Mesothelial cell of epicardium (in vitro differentiated cells): ENCODE results near the gene RCL1. TPM values are rescaled to one million over a fixed set of nuclear protein-coding genes. Genes with fewer than 3 reads are reported as not detected.
"Not testable (repeated sequence)": the region's sequence is repeated elsewhere in the genome, so short reads cannot be mapped to it uniquely, and the experiment has no call there.

Experiments
- DNase-seq, 2 experiments: peaks; one replicate each; pipeline ENCODE4 v3.0.0; 2021; ENCODE audit warnings: low spot score in 2 of 2; ENCODE audit not compliant: unreplicated experiment in 2 of 2
- H3K27ac Mint-ChIP-seq: 2 replicates; pipeline ENCODE4 v1.8.0; 2021; ENCODE audit warnings: mixed read lengths
- H3K27me3 Mint-ChIP-seq: 2 replicates; pipeline ENCODE4 v1.8.0; 2021; ENCODE audit warnings: low read depth, mixed read lengths
- H3K36me3 Mint-ChIP-seq: 2 replicates; pipeline ENCODE4 v1.8.0; 2021; ENCODE audit warnings: mixed read lengths
- H3K4me1 Mint-ChIP-seq: 2 replicates; pipeline ENCODE4 v1.8.0; 2021; ENCODE audit warnings: mixed read lengths
- H3K4me3 Mint-ChIP-seq: 2 replicates; pipeline ENCODE4 v1.8.0; 2021; ENCODE audit warnings: mild to moderate bottlenecking, moderate library complexity, mixed read lengths
- H3K9me3 Mint-ChIP-seq: 2 replicates; pipeline ENCODE4 v1.8.0; 2021; ENCODE audit warnings: mixed read lengths
- CTCF ChIP-seq: fragments of 200-600 bp; sonication (generic); IDR thresholded peaks from one replicate; pipeline ENCODE4 v1.5.0; 2021; ENCODE audit warnings: antibody characterized with exemption; ENCODE audit not compliant: unreplicated experiment
- total RNA-seq: library from RNA; stranded (reverse); gene quantifications from 3 replicates; pipeline ENCODE4 v1.2.1, GENCODE V29; 2021

The RCL1 gene
- total RNA-seq, 1 donor from 2014 or later: 21.2 TPM

- Mint-ChIP-seq H3K9me3 (peaks cover 14% of the 10 kb centered on the region), H3K27me3 (no peaks in the 10 kb centered on the region)
Measured at GRCh38 chr9:4890929-4891328, 98.2 kb downstream of the RCL1 start.

DNA sequence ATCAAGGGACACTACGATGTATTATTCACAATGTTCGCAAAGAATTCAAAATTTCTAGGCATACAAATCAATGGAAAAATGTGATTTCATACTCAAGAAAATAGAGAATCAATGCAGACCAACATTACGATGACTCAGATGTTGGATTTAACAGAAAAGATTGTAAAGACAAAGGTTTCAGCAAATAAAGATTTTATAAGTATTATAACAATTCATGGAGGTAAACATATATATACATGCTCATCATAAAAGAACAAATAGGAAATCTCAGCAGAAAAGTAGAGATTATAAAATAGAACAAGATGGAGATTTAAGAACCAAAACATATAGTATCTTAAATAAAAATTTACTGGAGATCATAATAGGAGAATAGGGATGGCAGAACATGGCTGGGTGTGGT is 98.9 kb downstream of the RCL1 start:
- no peak for TF ChIP-seq CTCF
- no peaks in the 10 kb centered on the region for H3K4me1 Mint-ChIP-seq

More at GRCh38 chr9:4890929-4891328, 98.2 kb downstream of the RCL1 start:
- DNase-seq: no peak
- Mint-ChIP-seq H3K36me3 (peaks cover 1% of the 10 kb centered on the region), H3K4me3 (no peak overlapping the region), H3K27ac (no peak overlapping the region), H3K4me1 (no peaks in the 10 kb centered on the region)
- TF ChIP-seq CTCF: no peak

GRCh38 chr9:4892501-4893194 is 99.9 kb downstream of the RCL1 start:
- Mint-ChIP-seq H3K36me3 (no peaks in the 10 kb centered on the region), H3K9me3 (peaks cover 19% of the 10 kb centered on the region), H3K27ac (no peak overlapping the region), H3K4me3 (no peak overlapping the region), H3K4me1 (no peaks in the 10 kb centered on the region), H3K27me3 (no peaks in the 10 kb centered on the region)
- no peak for DNase-seq
- TF ChIP-seq CTCF: no peak

More for the DNA sequence above, 98.9 kb downstream of the RCL1 start:
- Mint-ChIP-seq H3K4me3 (no peak overlapping the region), H3K27ac (no peak overlapping the region), H3K9me3 (peaks cover 15% of the 10 kb centered on the region), H3K36me3 (no peaks in the 10 kb centered on the region), H3K27me3 (no peaks in the 10 kb centered on the region)
- DNase-seq: no peak

GRCh38 chr9:4894076-4894475 is 101.3 kb downstream of the RCL1 start:
- no peak for DNase-seq
- Mint-ChIP-seq H3K9me3 (peaks cover 24% of the 10 kb centered on the region), H3K36me3 (no peaks in the 10 kb centered on the region), H3K4me3 (no peak overlapping the region), H3K27me3 (no peaks in the 10 kb centered on the region), H3K4me1 (no peaks in the 10 kb centered on the region), H3K27ac (no peak overlapping the region)
- TF ChIP-seq CTCF: no peak

- not testable (repeated sequence) for H3K27me3 Mint-ChIP-seq, DNase-seq, H3K4me1 Mint-ChIP-seq, H3K4me3 Mint-ChIP-seq, H3K27ac Mint-ChIP-seq, H3K36me3 Mint-ChIP-seq
- peaks cover 24% of the 10 kb centered on the region for H3K9me3 Mint-ChIP-seq
Measured at GRCh38 chr9:4899853-4900252, 107.1 kb downstream of the RCL1 start.

- peaks cover 24% of the 10 kb centered on the region for H3K9me3 Mint-ChIP-seq
- H3K27ac Mint-ChIP-seq, DNase-seq, H3K27me3 Mint-ChIP-seq, H3K36me3 Mint-ChIP-seq, H3K4me3 Mint-ChIP-seq, H3K4me1 Mint-ChIP-seq: not testable (repeated sequence)
Measured at GRCh38 chr9:4901401-4902134, 108.8 kb downstream of the RCL1 start.
